ENCODE results near the gene RNF208. TPM values are rescaled to one million over a fixed set of nuclear protein-coding genes. Genes with fewer than 3 reads are reported as not detected.

RNF208 gene
- total and polyA plus RNA-seq, 9 of the 15 experiments (the other 6 are each of a cell fraction or from before 2014, with no cell fraction given) = 0.15 to 6.9 (median 0.50) TPM; not detected in 2

- Histone ChIP-seq H3K4me2 (ENCODE audit: insufficient read depth, low read length) (no peak overlapping the region), H3K9me1 (ENCODE audit: control insufficient read depth, insufficient read depth, low read length) (no peaks in the 10 kb centered on the region), H4K20me1 (replicated peaks; ENCODE audit: control insufficient read depth, insufficient read depth, low read length) (no peaks in the 10 kb centered on the region), H3K4me1 (replicated peaks in 1 of 2; ENCODE audit: control insufficient read depth in 2 of 2, insufficient read depth in 2 of 2, low read length in 2 of 2) (peaks cover 20 to 51% of the 10 kb centered on the region in 2 experiments), H3K4me3 (no peak overlapping the region), H3K27ac (ENCODE audit: extremely low read depth, low read depth, low read length) (no peak overlapping the region), H3K79me2 (ENCODE audit: control insufficient read depth, insufficient read depth, low read length) (peaks cover 10% of the 10 kb centered on the region; the same call in 2 of the 3 replicates), H3K27me3 (ENCODE audit: control insufficient read depth in 2 of 2, insufficient read depth in 2 of 2, low read length in 2 of 2) (no peaks in the 10 kb centered on the region), H2AFZ (ENCODE audit: low read depth, low read length) (no peak overlapping the region), H3K36me3 (ENCODE audit: control insufficient read depth, insufficient read depth, low read length) (peaks cover 66% of the 10 kb centered on the region), H3K9me3 (replicated peaks; ENCODE audit: control insufficient read depth, insufficient read depth, low read depth, low read length) (no peaks in the 10 kb centered on the region), H3K9ac (ENCODE audit: insufficient read depth in 1 of 2, low read depth in 2 of 2, low read length in 2 of 2) (no peak overlapping the region; a peak in 1 of 4 replicates)
- POLR2A ChIA-PET = interaction anchor here (0.7 to 4.2 kb wide), 3 partner anchors 12 to 39 kb away, joined by 3 to 23 read pairs (median 5); partner anchors contain the start of gene TOR4A
- TF ChIP-seq RBFOX2 (IDR thresholded peaks at IDR 0.05; ENCODE audit: low read depth, low read length) = peak; percentile 44; the same call in 1 of the 2 replicates
- TF ChIP-seq, protein P1, sequence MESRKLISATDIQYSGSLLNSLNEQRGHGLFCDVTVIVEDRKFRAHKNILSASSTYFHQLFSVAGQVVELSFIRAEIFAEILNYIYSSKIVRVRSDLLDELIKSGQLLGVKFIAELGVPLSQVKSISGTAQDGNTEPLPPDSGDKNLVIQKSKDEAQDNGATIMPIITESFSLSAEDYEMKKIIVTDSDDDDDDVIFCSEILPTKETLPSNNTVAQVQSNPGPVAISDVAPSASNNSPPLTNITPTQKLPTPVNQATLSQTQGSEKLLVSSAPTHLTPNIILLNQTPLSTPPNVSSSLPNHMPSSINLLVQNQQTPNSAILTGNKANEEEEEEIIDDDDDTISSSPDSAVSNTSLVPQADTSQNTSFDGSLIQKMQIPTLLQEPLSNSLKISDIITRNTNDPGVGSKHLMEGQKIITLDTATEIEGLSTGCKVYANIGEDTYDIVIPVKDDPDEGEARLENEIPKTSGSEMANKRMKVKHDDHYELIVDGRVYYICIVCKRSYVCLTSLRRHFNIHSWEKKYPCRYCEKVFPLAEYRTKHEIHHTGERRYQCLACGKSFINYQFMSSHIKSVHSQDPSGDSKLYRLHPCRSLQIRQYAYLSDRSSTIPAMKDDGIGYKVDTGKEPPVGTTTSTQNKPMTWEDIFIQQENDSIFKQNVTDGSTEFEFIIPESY (CRISPR knock-in tag; IDR thresholded peaks at IDR 0.05) = 0 out of 2 replicates have a peak, but pooled peaks have one; percentile 14
- TF ChIP-seq SMARCA4 (IDR thresholded peaks at IDR 0.05) = no peak
- TF ChIP-seq POLR2G (IDR thresholded peaks at IDR 0.05; ENCODE audit: low read depth, low read length) = peak; percentile 58; the same call in 1 of the 2 replicates
- in situ Hi-C loops (cut with MboI) = no loop called here
- CTCF ChIA-PET (ENCODE audit: low intra/inter-chr PET ratio) = no interaction called here
- DNase-seq (ENCODE audit: extremely low read depth in 1 of 4, low spot score in 3 of 4) (no peak), FAIRE-seq (no peak), ATAC-seq (no peak)
- intact Hi-C loops (cut with micrococcal nuclease) = no loop called here
- no TSS peak for BruUV-seq (replicated peaks)
- WGBS (ENCODE audit: insufficient coverage, low coverage, missing lambda C conversion rate) = 88% methylated on average over 17 of the region's 29 CpGs
Observed at GRCh38 chr9:137265496-137266161, 43.6 kb upstream of the RNF208 start.

Data from K562 (cell line).